Stimulated activated naive CD4-positive, alpha-beta T cell (primary cell): ENCODE results near the gene ZRSR2.
"Not testable (repeated sequence)": the region's sequence is repeated elsewhere in the genome, so short reads cannot be mapped to it uniquely, and the experiment has no call there.

Source experiments
- DNase-seq, 6 experiments: peaks; one replicate each; lab custom pipeline; 2025; lab: John Stamatoyannopoulos, UW

ZRSR2 gene, protein sequence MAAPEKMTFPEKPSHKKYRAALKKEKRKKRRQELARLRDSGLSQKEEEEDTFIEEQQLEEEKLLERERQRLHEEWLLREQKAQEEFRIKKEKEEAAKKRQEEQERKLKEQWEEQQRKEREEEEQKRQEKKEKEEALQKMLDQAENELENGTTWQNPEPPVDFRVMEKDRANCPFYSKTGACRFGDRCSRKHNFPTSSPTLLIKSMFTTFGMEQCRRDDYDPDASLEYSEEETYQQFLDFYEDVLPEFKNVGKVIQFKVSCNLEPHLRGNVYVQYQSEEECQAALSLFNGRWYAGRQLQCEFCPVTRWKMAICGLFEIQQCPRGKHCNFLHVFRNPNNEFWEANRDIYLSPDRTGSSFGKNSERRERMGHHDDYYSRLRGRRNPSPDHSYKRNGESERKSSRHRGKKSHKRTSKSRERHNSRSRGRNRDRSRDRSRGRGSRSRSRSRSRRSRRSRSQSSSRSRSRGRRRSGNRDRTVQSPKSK

DNA sequence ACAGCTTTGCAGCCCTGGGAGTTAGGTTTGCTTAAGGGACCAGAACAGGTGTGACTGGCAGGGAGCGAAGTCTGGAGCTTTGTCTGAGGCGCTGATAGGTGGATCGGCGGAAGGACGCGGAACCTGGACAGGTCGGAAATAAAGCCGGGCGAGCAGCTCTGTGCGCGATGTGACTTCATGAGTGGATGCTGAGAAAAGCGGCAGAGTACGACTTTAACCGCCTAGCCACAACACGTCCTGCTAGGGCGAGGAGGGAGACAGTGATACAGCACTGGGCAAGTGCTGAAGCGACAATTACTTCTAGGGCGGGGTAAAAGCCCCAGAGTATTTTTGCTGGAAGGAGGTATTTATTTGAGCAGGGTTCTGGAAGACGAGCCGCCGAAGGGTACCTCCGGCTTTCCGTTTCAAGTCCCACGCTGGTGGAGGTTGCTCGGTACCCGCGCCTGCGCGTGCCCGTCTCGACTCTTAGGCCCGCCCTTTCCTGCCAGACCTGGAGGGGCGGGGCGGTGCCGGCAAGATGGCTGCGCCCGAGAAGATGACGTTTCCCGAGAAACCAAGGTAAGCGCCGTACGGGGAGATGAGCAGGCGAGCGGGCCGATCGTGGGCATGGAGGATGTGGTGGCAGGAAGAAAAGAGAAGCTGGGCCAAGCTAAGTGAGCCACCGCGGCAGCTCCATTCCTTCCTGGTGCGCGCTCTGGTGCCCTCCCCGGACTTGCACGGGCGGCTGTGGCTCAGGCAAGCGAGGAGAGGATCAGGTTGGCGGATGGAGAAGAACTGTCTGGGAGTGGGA is at the start of gene ZRSR2:
TSS of gene ZRSR2 (plus strand) at position 506 of the 790 bp plus-strand sequence. CDS start at position 518, 12 bp downstream.
- DNase-seq = peak; percentile 80 to 94 (median 88)

- no peak for DNase-seq
Measured at GRCh38 chrX:15744181-15744867, 46.0 kb upstream of the ZRSR2 start.

DNA sequence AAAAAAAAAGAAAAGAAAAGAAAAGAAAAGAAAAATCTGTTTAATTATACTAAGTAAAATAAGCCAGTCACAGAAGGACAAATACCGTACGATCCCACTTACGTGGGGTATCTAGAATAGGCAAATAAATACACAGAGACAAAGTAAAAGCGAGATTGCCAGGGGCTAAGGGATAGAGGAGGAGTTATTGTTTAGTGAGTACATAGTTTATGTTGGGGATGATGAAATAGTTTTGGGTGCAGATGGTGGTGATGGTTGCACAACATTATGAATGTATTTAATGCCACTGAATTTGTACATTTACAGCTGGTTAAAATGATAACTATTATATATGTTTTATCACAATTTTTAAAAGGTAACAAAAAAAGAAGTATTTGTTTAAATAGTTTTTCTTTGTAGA is 45.1 kb upstream of the ZRSR2 start:
- no peak for DNase-seq

- not testable (repeated sequence) for DNase-seq
Measured at GRCh38 chrX:15746651-15747050, 43.6 kb upstream of the ZRSR2 start.

DNA sequence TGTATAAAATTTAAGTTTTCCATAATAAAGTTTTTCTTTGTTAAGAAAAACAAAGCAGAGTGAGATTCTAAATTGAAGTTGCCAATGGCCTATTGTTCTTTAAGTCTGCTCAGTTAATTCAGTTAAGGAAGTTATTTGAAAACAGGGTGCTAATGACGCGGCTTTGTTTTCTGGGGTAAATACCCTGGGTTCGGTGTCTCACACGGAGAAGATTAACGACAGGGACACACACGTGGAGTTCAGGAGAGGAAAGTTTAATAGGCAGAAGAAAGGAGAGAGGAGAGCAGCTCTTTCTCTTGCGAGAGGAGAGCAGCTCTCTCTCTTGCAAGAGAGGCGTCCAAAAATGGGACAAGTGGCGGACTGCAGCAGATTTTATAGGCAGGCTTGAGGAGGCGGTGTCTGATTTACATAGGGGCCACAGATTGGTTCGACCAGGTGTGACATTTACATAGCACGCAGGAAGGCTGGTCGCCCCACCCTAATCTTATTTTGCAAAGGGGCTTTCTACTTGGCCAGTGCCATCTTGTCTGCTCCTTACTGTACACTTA is 42.6 kb upstream of the ZRSR2 start:
- DNase-seq = no peak

- no peak for DNase-seq
Measured at GRCh38 chrX:15748841-15749240, 41.4 kb upstream of the ZRSR2 start.

DNA sequence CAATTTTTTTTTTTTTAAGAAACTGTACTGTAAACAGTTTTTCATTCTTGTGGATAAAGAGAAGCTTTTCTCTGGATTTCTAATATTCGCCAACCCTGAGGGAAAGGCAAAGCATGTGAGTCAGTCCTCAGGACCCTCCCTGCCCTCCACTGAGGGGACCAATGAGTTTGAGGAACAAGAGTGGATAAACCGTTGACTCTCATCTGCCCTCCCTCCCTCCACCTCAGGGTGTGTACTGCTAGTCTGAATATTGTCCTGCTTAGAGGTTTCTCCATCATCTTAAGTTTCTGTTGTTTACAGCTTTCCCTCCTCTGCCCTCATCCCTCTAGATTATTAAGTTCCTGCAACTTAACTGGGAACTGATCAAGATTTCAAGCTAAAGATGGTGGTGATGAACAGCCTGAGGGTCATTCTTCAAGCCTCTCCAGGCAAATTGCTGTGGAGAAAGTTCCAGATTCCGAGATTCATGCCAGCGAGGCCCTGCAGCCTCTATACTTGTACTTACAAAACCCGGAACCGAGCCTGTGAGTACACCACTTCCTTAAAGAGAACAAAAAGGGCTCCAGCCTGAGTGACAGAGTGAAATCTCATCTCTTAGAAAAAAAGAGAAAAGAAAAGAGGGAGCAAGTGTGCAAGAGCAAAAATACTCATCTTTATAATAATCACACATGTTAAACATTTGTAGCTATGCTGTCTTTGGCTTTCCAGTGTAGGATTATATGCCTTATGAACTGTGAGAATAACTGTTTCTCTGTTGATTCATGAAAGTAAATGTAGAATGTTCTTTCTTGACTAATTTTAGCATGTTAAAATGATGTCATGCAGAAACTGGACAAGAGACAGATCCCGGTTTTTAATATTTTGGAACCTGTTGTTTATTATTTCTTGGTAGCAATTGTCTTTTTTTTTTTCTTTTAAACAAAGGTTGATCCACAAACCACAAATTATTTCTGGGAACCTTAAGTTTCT is 40.4 kb upstream of the ZRSR2 start:
- DNase-seq = peak in 5 of 6 experiments; percentile 3 to 59 (median 17)

DNA sequence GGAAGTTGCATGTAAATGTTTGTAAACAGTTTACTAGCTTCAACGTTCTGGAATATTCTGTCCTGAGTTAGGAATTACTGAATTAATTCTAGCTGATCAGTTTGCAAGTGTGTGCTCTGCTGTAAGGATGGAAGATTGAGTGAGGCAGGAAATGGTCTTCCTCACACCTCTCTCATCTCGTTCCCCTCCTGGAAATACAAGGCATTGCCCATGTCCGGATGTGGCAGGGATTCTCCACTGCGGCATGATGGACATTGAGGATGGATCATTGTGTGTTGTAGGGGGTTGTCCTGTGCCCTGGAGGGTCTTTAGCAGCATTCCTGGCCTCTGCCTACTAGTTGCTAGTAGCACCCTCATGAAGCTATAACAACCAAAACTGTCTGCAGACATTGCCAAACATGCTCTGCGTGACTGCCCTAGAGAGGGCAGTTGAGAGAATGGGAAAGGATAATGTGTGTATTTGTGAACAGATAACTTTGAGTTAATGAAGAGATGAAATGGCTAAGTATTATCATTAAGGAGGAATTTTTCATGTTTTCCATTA is 39.6 kb upstream of the ZRSR2 start:
- DNase-seq = peak in 2 of 6 experiments; percentile 53

DNA sequence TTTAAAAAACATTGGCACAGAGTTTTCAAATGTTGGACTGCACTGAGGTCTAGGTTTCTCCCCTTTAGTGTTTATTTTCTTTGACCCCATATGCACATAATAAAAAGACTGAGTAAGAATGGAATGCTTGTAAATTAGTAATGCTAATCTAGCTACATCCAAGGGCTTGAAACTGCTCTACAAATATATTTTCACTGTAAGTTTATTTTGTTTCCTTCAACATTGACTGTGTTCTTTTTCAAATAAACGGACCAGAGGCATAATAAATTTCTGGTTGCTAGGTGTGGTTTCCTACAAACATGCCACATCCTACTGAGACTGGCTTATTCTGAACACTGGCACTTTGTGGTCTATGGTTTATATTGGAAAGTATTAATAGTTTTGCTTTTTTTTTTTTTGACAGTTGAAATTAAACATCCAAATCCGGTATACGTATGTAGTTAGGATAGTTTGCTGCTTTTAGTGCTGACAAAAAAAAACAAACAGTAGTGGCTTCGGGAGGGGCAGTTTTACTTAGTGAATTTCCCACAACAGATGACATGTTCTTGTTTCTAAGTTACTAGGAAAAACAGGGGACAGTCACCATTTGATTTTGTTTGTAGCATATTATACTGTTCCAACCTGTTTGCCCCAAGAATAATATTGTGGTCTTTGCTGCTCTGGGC is 39.0 kb upstream of the ZRSR2 start:
- DNase-seq = peak in 4 of 6 experiments; percentile 9 to 85 (median 74)

DNA sequence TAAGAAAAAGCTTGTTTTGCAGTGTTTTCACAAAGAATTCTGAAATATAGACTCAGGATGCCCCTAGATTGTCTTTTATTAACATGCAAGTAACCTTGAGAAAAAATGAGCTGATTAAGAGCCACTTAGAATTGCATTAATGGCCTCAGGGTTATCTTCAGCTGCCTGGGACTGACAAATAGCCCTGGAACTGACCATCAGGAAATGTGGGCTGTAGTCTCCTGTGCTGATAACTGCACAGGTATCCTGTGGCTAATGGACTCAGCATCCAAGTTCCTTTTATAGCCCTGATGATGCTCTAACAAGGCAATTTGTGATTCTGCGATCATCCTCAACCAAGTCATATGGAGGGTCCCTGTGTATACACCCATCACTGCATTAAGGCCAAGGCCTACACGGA is 35.2 kb upstream of the ZRSR2 start:
- no peak for DNase-seq

DNA sequence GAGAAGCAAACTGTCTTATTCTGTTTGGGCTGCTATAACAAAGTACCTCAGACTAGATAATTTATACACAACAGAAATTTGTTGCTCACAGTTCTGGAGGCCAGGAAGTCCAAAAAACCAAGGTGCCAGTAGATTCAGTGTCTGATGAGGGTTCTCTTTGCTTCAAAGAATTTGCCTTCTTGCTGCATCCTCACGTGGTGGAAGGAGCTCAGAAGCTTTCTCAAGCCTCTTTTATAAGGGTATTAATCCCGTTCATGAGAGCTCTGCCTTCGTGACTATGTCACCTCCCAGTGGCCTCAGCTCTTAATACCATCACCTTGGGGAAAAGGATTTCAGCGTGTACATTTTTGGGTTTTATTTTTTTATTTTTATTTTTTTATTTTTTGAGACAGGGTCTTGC is 32.1 kb upstream of the ZRSR2 start:
- DNase-seq = peak in 4 of 6 experiments; percentile 7 to 66 (median 52)

DNA sequence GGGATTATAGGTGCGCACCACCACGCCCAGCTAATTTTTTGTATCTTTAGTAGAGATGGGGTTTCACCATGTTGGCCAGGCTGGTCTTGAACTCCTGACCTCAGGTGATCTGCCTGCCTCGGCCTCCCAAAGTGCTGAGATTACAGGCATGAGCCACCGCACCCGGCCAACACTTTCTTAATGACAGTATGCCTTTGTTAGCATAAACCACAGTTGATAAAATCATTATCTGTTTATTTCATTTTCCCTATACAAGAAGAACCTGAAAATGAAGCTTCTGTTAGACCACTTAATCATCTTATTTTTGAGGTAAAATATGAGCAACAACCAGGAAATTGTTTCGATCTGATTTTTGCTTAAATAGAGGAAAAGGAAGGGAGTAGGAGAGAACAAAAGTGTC is 30.4 kb upstream of the ZRSR2 start:
- DNase-seq = not testable (repeated sequence)

- peak in 3 of 6 experiments; percentile 9 to 59 (median 55) for DNase-seq
Measured at GRCh38 chrX:15761564-15762191, 28.6 kb upstream of the ZRSR2 start.

GRCh38 chrX:15769300-15769954 is 20.9 kb upstream of the ZRSR2 start:
- no peak for DNase-seq

GRCh38 chrX:15781961-15782699 is 8.2 kb upstream of the ZRSR2 start:
- DNase-seq = no peak

DNA sequence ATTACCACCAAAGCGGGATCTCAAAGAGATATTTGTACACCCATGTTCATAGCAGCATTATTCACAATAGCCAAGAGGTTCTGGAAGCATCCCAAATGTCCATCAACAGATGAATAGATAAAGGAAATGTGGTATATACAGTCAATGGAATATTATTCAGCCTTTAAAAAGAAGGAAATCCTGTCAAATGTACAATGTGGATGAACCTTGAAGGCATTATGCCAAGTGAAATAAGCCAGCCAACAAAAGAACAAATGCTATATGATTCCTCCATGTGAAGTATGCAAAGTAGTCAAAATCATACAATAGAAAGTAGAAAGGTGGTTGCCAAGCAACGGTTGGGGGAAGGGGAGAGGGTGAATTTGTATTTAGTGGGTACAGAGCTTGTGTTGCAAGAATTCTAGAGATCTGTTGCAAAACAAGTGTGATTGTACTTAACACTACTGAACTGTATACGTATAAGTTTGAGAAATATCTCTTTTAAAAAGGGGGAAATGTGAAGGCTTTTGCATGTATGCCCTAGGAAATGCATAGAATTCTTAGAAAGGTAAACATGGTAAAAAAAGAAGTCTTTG is 5.0 kb upstream of the ZRSR2 start:
- no peak for DNase-seq

- DNase-seq = no peak
Measured at GRCh38 chrX:15786915-15787314, 3.4 kb upstream of the ZRSR2 start.
